NCI-H82 (cell line): ENCODE measurements around the gene YRDC.

Experiments
- DNase-seq: peaks from one replicate; lab custom pipeline; 2025; lab: John Stamatoyannopoulos, UW

Gene YRDC

GRCh38 chr1:37822906-37823815 is 15.2 kb upstream of the YRDC start:
- DNase-seq, result no peak

GRCh38 chr1:37821481-37821880 is 13.5 kb upstream of the YRDC start:
- no peak for DNase-seq

GRCh38 chr1:37817481-37817880 is 9.5 kb upstream of the YRDC start:
- DNase-seq, result peak; percentile 74

- DNase-seq, result no peak
Measured at GRCh38 chr1:37814252-37814651, 6.2 kb upstream of the YRDC start.

GRCh38 chr1:37813529-37814145 is 5.6 kb upstream of the YRDC start:
- no peak for DNase-seq

GRCh38 chr1:37811027-37811655 is 3.1 kb upstream of the YRDC start:
- DNase-seq, result peak; percentile 93

- no peak for DNase-seq
Measured at GRCh38 chr1:37809942-37810341, 1.9 kb upstream of the YRDC start.

- peak; percentile 93 for DNase-seq
Measured at GRCh38 chr1:37808369-37809319, 636 bp upstream of the YRDC start.

- peak; percentile 44 for DNase-seq
Measured at GRCh38 chr1:37807220-37807554, 821 bp downstream of the YRDC start.

- DNase-seq, result no peak
Measured at GRCh38 chr1:37802439-37802838, 5.6 kb downstream of the YRDC start.

- no peak for DNase-seq
Measured at GRCh38 chr1:37797750-37798345, 10.2 kb downstream of the YRDC start.

- DNase-seq, result peak; percentile 49
Measured at GRCh38 chr1:37795340-37796125, 12.5 kb downstream of the YRDC start.

GRCh38 chr1:37794372-37795339 is 13.4 kb downstream of the YRDC start:
- DNase-seq, result peak; percentile 63

GRCh38 chr1:37793773-37794371 is 14.1 kb downstream of the YRDC start, which contains the start of gene MANEAL:
Gene MANEAL, plus strand, starts transcription at chr1:37793847. Its CDS starts 336 bp downstream, at chr1:37794183.
- peak; percentile 75 for DNase-seq

- peak; percentile 15 for DNase-seq
Measured at GRCh38 chr1:37792943-37793686, 14.9 kb downstream of the YRDC start.

- DNase-seq, result no peak
Measured at GRCh38 chr1:37782491-37782890, 25.5 kb downstream of the YRDC start.

- no peak for DNase-seq
Measured at GRCh38 chr1:37778654-37779053, 29.4 kb downstream of the YRDC start.

GRCh38 chr1:37776946-37777516 is 31.0 kb downstream of the YRDC start:
- no peak for DNase-seq
